Renal cortical epithelial cell (primary cell): ENCODE results near the gene PNMA6E. TPM values are rescaled to one million over a fixed set of nuclear protein-coding genes. Genes with fewer than 3 reads are reported as not detected.
"Not testable (repeated sequence)": the region's sequence is repeated elsewhere in the genome, so short reads cannot be mapped to it uniquely, and the experiment has no call there.

Experiments used
- DNase-seq: peaks from one replicate; pipeline ENCODE4 v3.0.0-alpha.2; 2011; ENCODE audit warnings: low read depth
- total RNA-seq: library from RNA; depleted of rRNA; stranded (reverse); fragments of >200 nt; gene quantifications from 2 replicates; pipeline ENCODE4 v1.2.3, GENCODE V29; 2014

PNMA6E gene
- total RNA-seq, 1 donor from 2014 or later = 0.05 TPM

GRCh38 chrX:153408871-153409351 lies 7.8 kb upstream of the PNMA6E start:
- DNase-seq = no peak

DNA sequence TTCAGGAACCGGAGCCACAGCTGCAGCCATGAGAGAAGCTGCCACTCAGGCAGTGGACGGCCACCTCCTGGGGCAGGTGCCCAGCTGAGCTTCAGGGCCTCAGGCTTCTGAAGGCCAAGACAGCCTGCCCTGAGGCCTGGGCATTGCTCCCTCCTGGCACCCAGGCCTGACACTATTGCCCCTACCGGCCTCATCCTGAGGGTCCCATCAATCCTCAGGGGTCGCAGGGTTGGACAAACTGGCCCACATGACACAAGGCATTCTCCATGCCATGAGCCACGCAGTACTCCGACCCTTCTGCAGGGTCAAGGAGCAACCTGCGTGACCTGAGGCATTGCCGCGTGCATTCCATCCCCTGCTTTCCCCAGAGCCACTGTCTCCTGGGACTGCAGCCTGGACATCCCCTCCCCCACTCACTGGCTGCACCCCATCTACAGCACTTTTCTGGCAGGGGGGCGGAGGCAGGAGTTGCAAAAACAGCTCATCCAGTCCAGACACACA lies 7.1 kb upstream of the PNMA6E start:
- DNase-seq = no peak

GRCh38 chrX:153407736-153408135 lies 6.6 kb upstream of the PNMA6E start:
- no peak for DNase-seq

- no peak for DNase-seq
Measured at GRCh38 chrX:153406903-153407302, 5.8 kb upstream of the PNMA6E start.

GRCh38 chrX:153406011-153406410 lies 4.9 kb upstream of the PNMA6E start:
- no peak for DNase-seq

DNA sequence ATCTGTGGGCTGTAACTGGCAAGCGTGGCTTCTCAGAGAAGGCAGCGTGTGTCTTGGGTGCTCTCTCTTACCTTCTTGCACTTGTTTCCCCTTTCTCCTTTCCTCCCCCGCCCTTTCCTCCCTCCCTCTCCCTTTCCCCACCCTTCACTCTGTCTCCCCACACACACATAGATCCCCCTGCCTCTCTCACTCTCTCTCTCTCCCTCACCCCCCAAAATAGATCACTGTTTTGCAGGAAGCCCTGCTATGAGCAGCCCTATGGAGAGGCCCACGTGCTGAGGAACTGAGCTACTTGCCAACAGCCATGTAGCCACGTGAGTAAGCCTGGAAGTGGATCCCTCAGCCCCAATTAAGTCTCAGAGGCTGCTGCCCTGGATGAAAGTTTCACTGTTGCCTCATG lies 4.3 kb upstream of the PNMA6E start:
- no peak for DNase-seq

- not testable (repeated sequence) for DNase-seq
Measured at GRCh38 chrX:153404333-153404732, 3.2 kb upstream of the PNMA6E start.

DNA sequence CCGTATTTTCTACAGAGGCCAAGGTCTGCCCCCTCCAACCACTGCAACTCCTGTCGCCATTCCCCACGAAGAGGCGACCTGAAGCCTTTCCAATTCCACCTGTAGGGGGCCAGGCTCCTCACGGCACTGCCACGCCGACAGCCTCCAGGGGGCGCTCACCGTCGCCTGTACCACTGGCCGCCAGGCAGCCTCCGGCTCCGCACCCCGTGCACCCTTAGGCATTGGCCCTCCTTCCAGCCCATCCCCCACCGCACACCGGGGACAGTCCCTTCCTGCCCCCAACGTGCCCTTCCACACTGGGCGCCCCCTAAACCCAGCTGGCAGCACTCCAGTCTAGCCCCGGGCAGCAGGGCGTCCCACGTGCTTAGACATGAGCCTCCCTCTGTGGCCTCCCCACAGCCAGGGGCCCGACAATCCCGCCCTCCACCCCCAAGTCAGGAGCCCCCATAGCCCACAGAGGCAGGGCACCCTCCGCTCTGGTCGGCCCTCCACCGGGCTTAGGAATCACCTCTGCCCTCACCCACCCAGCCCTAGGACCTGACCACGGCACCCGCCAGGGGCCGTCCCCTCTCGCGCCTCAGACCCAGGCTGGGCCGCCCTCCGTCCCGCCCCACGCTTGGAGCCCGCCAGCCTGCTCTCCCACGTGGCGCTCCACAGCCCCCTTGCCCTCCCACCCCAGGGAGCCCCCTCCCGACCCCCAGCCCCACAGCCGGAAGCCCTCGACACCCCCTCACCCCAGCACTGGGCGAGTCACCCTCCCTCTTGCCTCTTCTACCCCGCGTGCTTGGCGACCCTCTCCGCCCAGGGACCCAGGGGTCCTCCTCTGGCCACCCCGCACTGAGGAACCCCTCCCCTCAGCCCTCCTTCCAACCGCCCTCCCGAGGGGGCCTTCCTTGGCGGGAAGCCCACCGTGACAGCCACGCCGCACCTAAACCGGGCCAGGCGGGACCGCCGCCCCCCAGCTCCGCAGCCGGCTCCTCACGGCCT lies 711 bp downstream of the PNMA6E start:
- DNase-seq = no peak

DNA sequence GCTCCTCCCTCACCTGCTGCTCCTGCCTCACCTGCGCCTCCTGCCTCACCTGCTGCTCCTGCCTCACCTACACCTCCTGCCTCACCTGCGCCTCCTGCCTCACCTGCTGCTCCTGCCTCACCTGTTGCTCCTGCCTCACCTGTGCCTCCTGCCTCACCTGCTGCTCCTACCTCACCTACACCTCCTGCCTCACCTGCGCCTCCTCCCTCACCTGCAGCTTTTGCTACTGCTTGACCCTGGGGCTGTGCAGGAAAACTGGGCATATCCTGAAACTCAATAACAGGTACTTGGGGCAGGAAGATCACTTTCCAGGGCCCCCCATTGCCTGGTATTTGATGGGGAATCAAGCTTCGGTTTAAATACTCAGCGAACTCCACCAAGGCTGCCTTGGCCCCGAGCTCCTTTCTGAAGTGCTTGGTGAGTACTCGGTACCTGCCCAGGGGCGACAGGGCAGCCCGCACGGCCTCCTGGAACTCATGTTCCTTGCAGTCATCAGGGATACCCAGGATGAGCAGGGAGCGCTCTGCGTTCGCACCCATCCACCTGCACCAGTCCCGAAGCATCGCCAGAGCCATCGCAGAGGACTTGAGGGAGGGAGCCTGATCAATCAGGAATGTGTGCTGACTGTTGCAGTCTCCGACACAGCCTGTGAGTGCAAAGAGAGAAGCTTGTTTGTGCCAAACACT lies 2.7 kb downstream of the PNMA6E start:
- DNase-seq = no peak

- DNase-seq = no peak
Measured at GRCh38 chrX:153397256-153397960, 3.7 kb downstream of the PNMA6E start.

DNA sequence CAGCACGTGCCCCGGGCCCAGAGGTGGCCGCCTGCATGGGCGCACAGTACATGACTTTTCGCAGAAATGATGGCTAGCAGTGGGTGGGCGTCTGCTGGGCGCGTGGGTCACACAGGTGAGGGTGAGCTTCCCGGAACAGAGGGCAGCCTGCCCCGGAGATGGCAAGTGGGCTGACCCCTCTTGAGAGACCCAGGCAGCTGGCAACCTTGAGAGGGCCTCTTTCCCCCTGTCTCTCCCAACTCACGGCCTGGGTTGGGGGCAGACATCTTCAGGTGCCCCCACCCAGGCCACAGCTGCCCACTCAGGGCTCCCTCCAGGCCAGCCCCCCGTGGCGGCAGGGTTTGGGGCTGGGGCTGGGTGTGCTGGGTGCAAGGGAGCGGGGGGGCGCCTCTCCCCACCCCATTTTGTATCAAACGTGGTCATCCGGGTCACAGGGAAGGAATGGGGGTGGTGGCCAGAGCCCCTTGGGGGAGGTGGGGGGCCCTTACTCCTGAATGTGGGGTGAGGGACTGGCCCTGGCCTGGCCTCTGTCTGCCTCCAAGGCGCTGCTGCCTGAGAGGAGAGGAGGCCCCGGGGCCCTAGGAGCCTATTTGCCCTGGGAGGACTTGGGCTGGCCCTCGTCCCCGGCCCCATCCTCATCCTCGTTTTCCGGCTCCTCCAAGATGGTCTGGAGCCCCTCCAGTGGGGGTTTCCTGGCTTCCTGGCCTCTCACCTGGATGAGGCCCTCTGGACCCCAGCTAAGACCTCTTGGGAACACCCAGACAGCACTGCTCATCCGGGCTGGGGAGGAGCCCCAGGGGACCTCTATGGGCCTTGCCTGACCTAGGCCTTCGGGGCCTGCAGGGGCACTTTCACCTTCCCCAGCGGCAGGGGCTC lies 4.6 kb downstream of the PNMA6E start:
- DNase-seq = no peak

GRCh38 chrX:153395613-153396319 lies 5.4 kb downstream of the PNMA6E start:
- no peak for DNase-seq

GRCh38 chrX:153394612-153395011 lies 6.5 kb downstream of the PNMA6E start:
- DNase-seq = no peak

- DNase-seq = no peak
Measured at GRCh38 chrX:153392642-153393321, 8.4 kb downstream of the PNMA6E start.

- DNase-seq = not testable (repeated sequence)
Measured at GRCh38 chrX:153389460-153389768, 11.7 kb downstream of the PNMA6E start.

DNA sequence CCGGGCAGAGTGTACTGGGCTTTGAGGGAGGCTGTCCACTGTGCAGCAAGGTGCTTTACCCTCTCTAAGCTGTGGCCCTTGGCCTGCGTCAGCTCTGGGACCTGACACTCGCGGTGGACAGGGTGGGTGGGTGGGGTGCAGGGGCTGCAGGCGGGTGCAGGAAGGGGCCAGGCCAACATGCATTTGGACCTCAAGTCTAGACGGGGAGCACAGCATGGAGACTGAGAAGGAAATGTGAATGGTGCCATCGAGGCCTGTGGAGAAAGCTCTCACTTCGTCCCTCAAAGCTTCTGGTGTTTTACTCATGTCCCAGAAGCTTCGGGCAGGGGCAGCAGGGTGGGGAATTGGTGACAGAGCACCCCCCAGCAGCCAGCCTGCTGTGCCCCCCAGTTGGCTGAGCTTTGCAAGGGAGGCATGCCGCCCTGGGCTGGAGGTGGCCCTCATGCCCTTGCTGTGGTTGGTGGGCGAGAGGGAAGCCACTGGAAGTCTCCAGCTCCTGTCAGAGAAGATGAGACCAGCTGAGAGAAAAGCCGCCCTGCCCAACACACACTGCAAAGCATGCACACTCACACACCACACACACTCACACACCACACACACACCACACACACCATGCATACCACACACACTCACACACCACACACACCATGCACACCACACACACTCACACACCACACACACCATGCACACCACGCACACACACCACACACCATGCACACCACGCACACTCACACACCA lies 12.3 kb downstream of the PNMA6E start:
- no peak for DNase-seq

DNA sequence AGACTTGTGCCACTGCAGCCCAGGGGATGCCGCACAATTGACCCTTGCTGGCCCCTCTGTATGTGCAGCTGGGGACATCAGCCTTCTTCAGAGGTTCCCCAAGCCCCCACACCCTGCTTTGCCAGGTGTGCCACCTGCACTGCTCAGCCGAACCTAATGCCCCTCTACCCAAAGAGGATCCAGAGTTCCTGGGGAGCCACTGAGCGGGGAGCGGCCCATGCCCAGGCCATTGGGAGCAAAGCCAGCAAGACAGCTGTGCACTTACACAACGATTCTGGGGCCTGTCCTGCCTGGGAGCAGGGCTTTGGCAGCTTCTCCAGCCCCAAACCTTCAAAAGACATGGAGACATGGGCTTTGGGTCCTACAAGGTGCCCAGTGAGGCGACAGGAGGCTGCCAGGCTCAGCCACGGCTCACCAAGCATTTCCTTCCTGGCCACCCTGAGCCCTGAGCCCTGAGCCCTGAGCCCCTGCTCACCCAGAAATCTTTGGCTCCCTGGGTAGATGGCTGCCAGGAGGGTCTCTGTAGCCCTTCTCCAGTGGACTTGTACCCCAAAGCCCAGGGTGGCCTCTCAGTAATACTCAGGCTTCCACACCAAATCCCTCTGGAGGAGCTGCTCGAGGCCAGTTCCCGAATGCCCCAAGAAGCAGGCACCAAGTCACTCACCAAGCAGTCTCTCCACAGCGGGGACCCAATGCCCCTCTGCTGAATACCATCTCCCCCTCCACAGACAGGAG lies 13.0 kb downstream of the PNMA6E start:
- no peak for DNase-seq

GRCh38 chrX:153387345-153387744 lies 13.8 kb downstream of the PNMA6E start:
- DNase-seq = no peak
